IMR-90 (cell line): Measurements from ENCODE around the gene CHIC1. TPM values are rescaled to one million over a fixed set of nuclear protein-coding genes. Genes with fewer than 3 reads are reported as not detected.
"Not testable (repeated sequence)": the region's sequence is repeated elsewhere in the genome, so short reads cannot be mapped to it uniquely, and the experiment has no call there.

Experiments used
- ATAC-seq: fragments of 200-7000 bp; cut with Tn5 transposase; 2 replicates; pipeline ENCODE4 v1.9.1; 2020; ENCODE audit warnings: low read depth, mild to moderate bottlenecking, moderate library complexity
- BruUV-seq: library from RNA; stranded (reverse); fragments of 400-500 nt; replicated peaks from 2 replicates; lab custom pipeline; 2021; lab: Mats Ljungman, UMichigan
- CTCF ChIA-PET: fragments of 300-600 bp; formaldehyde crosslinking; extraction: SDS; loops from one replicate; lab custom pipeline; 2021; ENCODE audit warnings: antibody characterized with exemption; lab: Yijun Ruan, JAX
- POLR2A ChIA-PET: fragments of 300-600 bp; sonication (Branson Sonifier 250); formaldehyde crosslinking; loops from one replicate; lab custom pipeline; 2022; ENCODE audit warnings: antibody characterized with exemption; ENCODE audit not compliant: unreplicated experiment; lab: Charles Lee
- DNase-seq: peaks from one replicate; pipeline ENCODE4 v3.0.0; 2013
- H2AFZ ChIP-seq: replicated peaks from 2 replicates; pipeline ENCODE3; 2013; ENCODE audit warnings: low read length, mild to moderate bottlenecking; ENCODE audit not compliant: poor library complexity
- H2AK5ac ChIP-seq: 2 replicates; pipeline ENCODE4 v1.6.1; 2013; ENCODE audit warnings: low read depth, low read length, inconsistent platforms
- H2AK9ac ChIP-seq: replicated peaks from 2 replicates; pipeline ENCODE3; 2013; ENCODE audit warnings: mild to moderate bottlenecking, low read depth, low read length, moderate library complexity; ENCODE audit not compliant: poor library complexity
- H2BK120ac ChIP-seq: 2 replicates; pipeline ENCODE4 v1.6.1; 2013; ENCODE audit warnings: low read depth, low read length, inconsistent platforms
- H2BK15ac ChIP-seq: 3 replicates; pipeline ENCODE4 v1.6.1; 2013; ENCODE audit warnings: low read depth, low read length, inconsistent platforms
- H2BK20ac ChIP-seq: 2 replicates; pipeline ENCODE4 v1.6.1; 2013; ENCODE audit warnings: low read depth, mild to moderate bottlenecking, inconsistent platforms, low read length, moderate library complexity
- H2BK5ac ChIP-seq: 2 replicates; pipeline ENCODE4 v1.6.1; 2013; ENCODE audit warnings: mild to moderate bottlenecking, low read depth, low read length, inconsistent platforms; ENCODE audit not compliant: poor library complexity, severe bottlenecking
- H3K14ac ChIP-seq: replicated peaks from 2 replicates; pipeline ENCODE4 v1.6.1; 2013; ENCODE audit warnings: low read depth, low read length, inconsistent platforms
- H3K18ac ChIP-seq: 2 replicates; pipeline ENCODE4 v1.6.1; 2013; ENCODE audit warnings: low read depth, low read length, control low read depth
- H3K23ac ChIP-seq: 2 replicates; pipeline ENCODE4 v1.6.1; 2013; ENCODE audit warnings: low read depth, low read length, inconsistent platforms
- H3K27ac ChIP-seq: 2 replicates; pipeline ENCODE4 v1.5.1; 2013; ENCODE audit warnings: mild to moderate bottlenecking, control low read depth, low read length; ENCODE audit not compliant: insufficient read depth
- H3K27me3 ChIP-seq: 2 replicates; pipeline ENCODE4 v1.6.1; 2013; ENCODE audit warnings: low read length; ENCODE audit not compliant: control insufficient read depth, insufficient read depth
- H3K36me3 ChIP-seq: 2 replicates; pipeline ENCODE4 v1.6.1; 2013; ENCODE audit warnings: low read length, mixed read lengths; ENCODE audit not compliant: control insufficient read depth, insufficient read depth
- H3K4ac ChIP-seq: 2 replicates; pipeline ENCODE4 v1.6.1; 2013; ENCODE audit warnings: low read depth, low read length, inconsistent platforms
- H3K4me1 ChIP-seq: 2 replicates; pipeline ENCODE4 v1.6.1; 2013; ENCODE audit warnings: low read length, mixed read lengths; ENCODE audit not compliant: control insufficient read depth, insufficient read depth
- H3K4me2 ChIP-seq: 2 replicates; pipeline ENCODE4 v1.6.1; 2013; ENCODE audit warnings: low read depth, mild to moderate bottlenecking, control low read depth, low read length, moderate library complexity
- H3K4me3 ChIP-seq: 2 replicates; pipeline ENCODE4 v1.5.1; 2013; ENCODE audit warnings: low read depth, mild to moderate bottlenecking, control low read depth, low read length, moderate library complexity; ENCODE audit not compliant: insufficient read depth
- H3K56ac ChIP-seq: 2 replicates; pipeline ENCODE4 v1.6.1; 2013; ENCODE audit warnings: low read length, inconsistent platforms; ENCODE audit not compliant: insufficient read depth; ENCODE audit errors: extremely low read depth
- H3K79me1 ChIP-seq, 2 experiments: 2 replicates each; pipeline ENCODE4 v1.6.1; 2013; ENCODE audit warnings: low read length in 2 of 2, inconsistent platforms in 1 of 2, low read depth in 1 of 2
- H3K9ac ChIP-seq: 2 replicates; pipeline ENCODE4 v1.6.1; 2013; ENCODE audit warnings: low read depth, low read length, control low read depth
- H3K9me1 ChIP-seq: 2 replicates; pipeline ENCODE4 v1.6.1; 2013; ENCODE audit warnings: low read length, inconsistent platforms; ENCODE audit not compliant: insufficient read depth
- H3K9me3 ChIP-seq: 2 replicates; pipeline ENCODE4 v1.6.1; 2013; ENCODE audit warnings: low read length; ENCODE audit not compliant: control insufficient read depth, insufficient read depth
- H4K20me1 ChIP-seq: 2 replicates; pipeline ENCODE4 v1.6.1; 2013; ENCODE audit warnings: low read length, inconsistent platforms; ENCODE audit not compliant: insufficient read depth
- H4K5ac ChIP-seq: 2 replicates; pipeline ENCODE4 v1.6.1; 2013; ENCODE audit warnings: mild to moderate bottlenecking, low read depth, low read length, control low read depth
- H4K8ac ChIP-seq, 2 experiments: 2 replicates each; pipeline ENCODE4 v1.6.1; 2013; ENCODE audit warnings: low read depth in 2 of 2, low read length in 2 of 2, control low read depth in 1 of 2, inconsistent platforms in 1 of 2
- H4K91ac ChIP-seq: 2 replicates; pipeline ENCODE4 v1.6.1; 2013; ENCODE audit warnings: low read depth, low read length, inconsistent platforms; ENCODE audit not compliant: insufficient read depth
- FOS ChIP-seq: fragments of 150-350 bp; IDR thresholded peaks from 2 replicates; pipeline ENCODE4 v1.6.1; 2016; ENCODE audit warnings: low read depth, low read length
- MAZ ChIP-seq: IDR thresholded peaks from 2 replicates; pipeline ENCODE4 v1.6.1; 2012; ENCODE audit warnings: low read depth, mild to moderate bottlenecking, low read length, improper control_type of control experiment, moderate library complexity, borderline replicate concordance
- RFX5 ChIP-seq: IDR thresholded peaks from 2 replicates; pipeline ENCODE4 v1.8.0; 2012; ENCODE audit warnings: low read depth, mild to moderate bottlenecking, low read length, moderate library complexity
- WGBS, 2 experiments: methylation state at CpG; one replicate each; pipeline versions ENCODE4 v1.1.5 to v1.1.7; 2013; ENCODE audit warnings: missing lambda C conversion rate in 2 of 2; ENCODE audit not compliant: insufficient read length in 1 of 2; ENCODE audit errors: extremely low coverage in 2 of 2; 5-methylcytosine and 5-hydroxymethylcytosine counted together
- dilution Hi-C: fragments of 300-500 bp; cut with HindIII; formaldehyde crosslinking; loops from one replicate; pipeline ENCODE4 v1.14.3; 2018; ENCODE audit warnings: low sequenced_read_pairs; ENCODE audit not compliant: unreplicated experiment
- in situ Hi-C: fragments of 300-500 bp; cut with MboI; formaldehyde crosslinking; loops from 3 replicates; pipeline ENCODE4 v1.14.3; 2019; ENCODE audit warnings: low sequenced_read_pairs, inconsistent platforms, mixed read lengths
- intact Hi-C: fragments of 100-400 bp; cut with micrococcal nuclease; formaldehyde crosslinking; loops from 2 replicates; pipeline ENCODE4 v1.10.0; 2022
- polyA plus RNA-seq, 3 experiments: library from polyadenylated mRNA; depleted of rRNA; stranded (reverse); fragments of >200 nt; gene quantifications; 2 replicates each; pipeline ENCODE4 v1.2.3, GENCODE V29; 2012; ENCODE audit warnings: low replicate concordance in 1 of 3
- total RNA-seq: library from RNA; depleted of rRNA; stranded (reverse); fragments of >200 nt; gene quantifications from 2 replicates; pipeline ENCODE4 v1.2.3, GENCODE V29; 2012

CHIC1 gene
- total and polyA plus RNA-seq, 2 of the 4 experiments (the other 2 are of a cell fraction), result 4.0 to 7.3 TPM

DNA sequence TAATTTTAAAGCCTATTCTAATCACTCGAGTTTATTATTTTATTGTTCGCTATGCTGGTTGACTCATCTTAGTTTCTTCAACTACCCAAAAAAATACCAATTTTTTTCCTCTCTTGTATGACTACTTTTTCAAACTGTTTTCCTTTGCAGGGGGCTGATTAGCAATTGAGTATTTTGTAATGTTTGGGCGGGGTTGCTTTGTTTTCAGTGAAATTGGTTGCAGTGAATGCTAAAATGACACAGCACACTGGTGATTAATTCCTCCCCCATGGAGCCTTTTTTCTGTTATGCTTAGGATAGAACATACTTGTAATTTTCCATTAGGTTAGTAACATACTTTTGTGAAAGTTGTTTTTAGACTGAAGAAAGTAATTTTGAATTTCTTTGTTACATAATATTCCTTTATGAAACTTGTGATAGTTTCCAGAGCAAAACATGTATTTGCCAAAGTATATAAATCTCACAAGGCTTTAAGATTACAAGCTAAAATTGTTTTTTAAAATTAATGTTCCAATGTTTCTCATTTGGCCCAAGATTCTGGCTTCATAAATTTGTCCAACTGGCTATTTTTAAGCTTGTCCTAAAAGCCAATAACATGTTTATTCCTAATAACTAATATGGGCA is 120.4 kb downstream of the CHIC1 start:
- DNase-seq (no peak), ATAC-seq (no peak)
- in situ Hi-C loops, result no loop called here
- dilution Hi-C loops, result no loop called here
- Histone ChIP-seq H4K91ac (no peak overlapping the region), H3K14ac (no peak overlapping the region), H3K9me3 (no peaks in the 10 kb centered on the region), H2BK20ac (no peak overlapping the region), H4K20me1 (no peaks in the 10 kb centered on the region), H3K4ac (no peak overlapping the region), H3K27me3 (no peaks in the 10 kb centered on the region; the same call in none of the 2 replicates), H3K23ac (no peak overlapping the region), H4K8ac (no peak overlapping the region), H2AK5ac (no peak overlapping the region), H2BK5ac (no peak overlapping the region), H3K27ac (no peak overlapping the region), H2BK15ac (no peak overlapping the region), H3K36me3 (no peaks in the 10 kb centered on the region), H3K4me3 (no peak overlapping the region), H3K79me1 (no peaks in the 10 kb centered on the region), H4K5ac (no peak overlapping the region), H3K18ac (no peak overlapping the region), H3K9me1 (no peaks in the 10 kb centered on the region), H2AFZ (no peak overlapping the region), H3K56ac (no peak overlapping the region), H2AK9ac (no peak overlapping the region), H3K9ac (no peak overlapping the region), H2BK120ac (no peak overlapping the region), H3K4me1 (no peaks in the 10 kb centered on the region), H3K4me2 (no peak overlapping the region)
- 100% methylated on average over 1 of the region's 3 CpGs; no CpG with 5 or more reads in 1 of the 2 experiments for WGBS, 2 experiments
- ChIA-PET CTCF (no interaction called here), POLR2A (no interaction called here)
- no TSS peak for BruUV-seq
- intact Hi-C loops, result no loop called here
- TF ChIP-seq FOS, result no peak
- TF ChIP-seq MAZ, result no peak
- no peak for TF ChIP-seq RFX5

DNA sequence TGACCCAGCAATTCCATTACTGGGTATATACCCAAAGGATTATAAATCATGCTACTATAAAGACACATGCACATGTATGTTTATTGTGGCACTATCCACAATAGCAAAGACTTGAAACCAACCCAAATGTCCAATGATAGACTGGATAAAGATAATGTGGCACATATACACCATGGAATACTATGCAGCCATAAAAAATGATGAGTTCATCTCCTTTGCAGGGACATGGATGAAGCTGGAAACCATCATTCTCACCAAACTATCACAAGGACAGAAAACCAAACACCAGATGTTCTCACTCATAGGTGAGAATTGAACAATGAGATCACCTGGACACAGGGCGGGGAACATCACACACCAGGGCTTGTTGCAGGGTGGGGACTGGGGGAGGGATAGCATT is 144.0 kb downstream of the CHIC1 start:
- H3K4me2 ChIP-seq, dilution Hi-C loops: not testable (repeated sequence)

More for the DNA sequence above, 144.0 kb downstream of the CHIC1 start:
- H3K9ac ChIP-seq, H3K36me3 ChIP-seq, BruUV-seq, H4K20me1 ChIP-seq, H4K8ac ChIP-seq, H3K4me1 ChIP-seq, H2AK5ac ChIP-seq, H3K9me1 ChIP-seq, H3K18ac ChIP-seq, H4K5ac ChIP-seq, H2AFZ ChIP-seq, H2AK9ac ChIP-seq, in situ Hi-C loops, ATAC-seq, H2BK120ac ChIP-seq, intact Hi-C loops, DNase-seq, H2BK20ac ChIP-seq, H4K91ac ChIP-seq, H3K9me3 ChIP-seq, H3K23ac ChIP-seq, H3K4ac ChIP-seq, H3K27me3 ChIP-seq, CTCF ChIA-PET, POLR2A ChIA-PET, H3K14ac ChIP-seq, H2BK15ac ChIP-seq, H3K4me3 ChIP-seq, H3K56ac ChIP-seq, H3K79me1 ChIP-seq, H2BK5ac ChIP-seq, H3K27ac ChIP-seq: not testable (repeated sequence)
- WGBS, 2 experiments, result no CpG with 5 or more reads among the region's 1 CpG
